Activated CD8-positive, alpha-beta memory T cell treated with anti-CD3 and anti-CD28 coated beads, Interleukin-2, amount 50 U/mL, for 24 hours (primary cell): ENCODE measurements around the gene PALM.
"Not testable (repeated sequence)": the region's sequence is repeated elsewhere in the genome, so short reads cannot be mapped to it uniquely, and the experiment has no call there.

ENCODE experiments used
- DNase-seq: peaks from one replicate; pipeline ENCODE4 v3.0.0-alpha.2; 2020; ENCODE audit errors: extremely low read depth

PALM gene

DNA sequence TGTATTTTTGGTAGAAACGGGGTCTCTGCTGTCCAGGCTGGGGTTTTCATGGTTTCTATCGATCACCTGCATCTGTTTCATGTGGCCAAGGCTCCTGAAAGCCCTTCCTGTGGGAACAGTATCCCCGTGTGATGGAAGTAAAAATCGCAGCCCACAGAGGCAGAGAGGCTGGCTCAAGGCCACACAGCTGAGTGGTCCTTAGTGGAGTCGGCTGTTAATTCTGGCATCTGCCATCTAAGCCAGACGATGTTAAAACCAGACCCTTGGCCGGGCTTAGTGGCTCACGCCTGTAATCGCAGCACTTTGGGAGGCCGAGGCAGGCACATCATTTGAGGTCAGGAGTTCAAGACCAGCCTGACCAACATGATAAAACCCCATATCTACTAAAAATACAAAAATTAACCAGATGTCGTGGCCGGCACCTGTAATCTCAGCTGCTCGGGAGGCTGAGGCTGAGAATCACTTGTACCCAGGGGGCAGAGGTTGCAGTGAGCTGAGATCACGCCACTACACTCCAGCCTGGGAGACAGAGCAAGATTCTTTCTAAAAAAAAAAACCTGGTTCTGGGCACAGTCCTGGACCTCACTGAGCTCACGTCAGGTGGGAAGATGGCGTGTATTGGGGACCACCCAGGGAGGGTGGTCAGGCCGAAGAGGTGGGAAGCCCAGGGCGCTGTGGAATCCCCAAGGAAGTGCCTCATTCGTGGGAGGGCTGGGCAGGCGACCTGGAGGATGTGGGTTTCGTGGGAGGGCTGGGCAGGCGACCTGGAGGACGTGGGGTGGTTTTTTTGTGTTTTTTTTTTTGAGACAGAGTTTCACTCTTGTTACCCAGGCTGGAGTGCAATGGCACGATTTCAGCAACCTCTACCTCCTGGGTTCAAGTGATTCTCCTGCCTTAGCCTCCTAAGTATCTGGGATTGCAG lies 23.7 kb downstream of the PALM start:
- no peak for DNase-seq

GRCh38 chr19:734716-735115 lies 26.0 kb downstream of the PALM start:
- DNase-seq = no peak

DNA sequence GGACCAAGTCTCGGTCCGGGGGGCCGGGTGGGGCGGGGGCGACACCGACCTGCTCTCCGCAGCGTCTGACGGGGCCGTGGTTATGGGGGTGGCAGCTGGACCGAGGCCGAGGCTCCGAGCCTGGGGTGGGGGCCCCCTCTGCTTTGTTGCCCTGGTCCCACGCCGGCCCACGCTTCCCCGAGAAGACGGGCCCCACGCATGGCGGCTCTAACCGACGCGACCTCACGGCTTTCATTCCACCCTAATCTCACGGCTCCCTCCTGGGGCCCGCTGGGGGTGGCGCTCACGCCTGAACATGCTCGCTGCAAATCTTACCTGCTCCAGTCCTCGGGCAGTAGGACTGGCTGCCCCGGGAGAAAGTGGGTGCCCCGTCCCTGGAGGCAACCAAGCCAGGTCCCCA lies 27.4 kb downstream of the PALM start:
- no peak for DNase-seq

DNA sequence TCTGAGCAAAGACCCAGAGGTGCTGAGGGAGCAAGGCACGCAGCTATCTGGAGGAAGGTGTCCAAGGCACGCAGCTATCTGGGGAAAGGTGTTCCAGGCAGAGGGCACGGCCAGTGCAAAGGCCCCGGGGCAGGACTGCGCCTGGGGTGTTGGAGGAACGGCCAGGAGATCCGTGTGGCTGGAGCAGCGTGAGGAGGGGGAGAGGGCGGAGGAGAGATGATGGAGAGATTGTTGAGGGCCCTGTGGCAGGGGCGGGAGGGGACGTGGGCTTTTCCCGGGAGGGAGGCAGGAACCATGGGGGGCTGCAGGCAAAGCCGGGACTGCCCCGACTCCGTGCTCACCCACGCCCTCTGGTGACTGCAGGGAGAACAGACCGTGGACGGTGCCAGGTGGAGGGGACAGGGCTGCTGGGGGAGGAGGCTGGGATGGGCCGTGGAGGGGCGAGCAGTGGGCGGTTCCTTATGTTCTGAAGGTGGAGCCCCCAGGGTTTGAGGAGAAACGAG lies 28.9 kb downstream of the PALM start:
- DNase-seq = peak; percentile 27

- DNase-seq = no peak
These were observed 29.9 kb downstream of the PALM start for GRCh38 chr19:738509-739128.

DNA sequence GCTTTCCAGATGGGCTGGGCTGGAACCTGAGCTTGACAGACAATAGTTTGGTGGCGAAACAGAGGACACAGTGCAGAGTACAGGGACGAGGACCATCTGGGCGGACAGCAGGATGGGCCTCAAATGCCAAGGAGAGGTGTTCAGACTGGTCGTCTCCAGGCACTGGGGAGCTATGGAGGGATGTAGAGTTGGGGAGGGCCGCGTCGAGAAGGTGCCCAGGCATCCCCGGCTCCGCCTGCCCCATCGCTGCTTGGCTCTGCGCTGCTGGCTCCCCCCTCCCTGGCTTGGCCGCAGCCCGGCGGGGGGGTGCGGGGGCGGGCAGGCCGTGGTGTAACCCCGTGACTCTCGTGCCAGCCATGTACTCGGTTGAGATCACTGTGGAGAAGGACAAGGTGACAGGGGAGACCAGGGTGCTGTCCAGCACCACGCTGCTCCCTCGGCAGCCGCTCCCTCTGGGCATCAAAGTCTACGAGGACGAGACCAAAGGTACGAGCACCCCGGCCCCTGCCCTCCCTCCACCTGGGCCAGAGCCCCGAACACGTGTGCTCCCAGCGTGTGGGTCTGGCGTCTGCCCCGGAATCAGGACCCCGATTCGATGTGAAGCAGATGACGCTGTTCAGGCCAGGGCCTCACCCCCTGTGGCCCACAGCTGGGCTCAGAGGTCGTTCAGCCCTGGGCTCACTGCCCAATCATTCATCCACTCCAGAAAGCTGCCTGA lies 31.4 kb downstream of the PALM start:
- DNase-seq = no peak

- not testable (repeated sequence) for DNase-seq
These were observed 32.2 kb downstream of the PALM start for GRCh38 chr19:740816-741505.

- no peak for DNase-seq
These were observed 32.9 kb downstream of the PALM start for GRCh38 chr19:741506-742131.

DNA sequence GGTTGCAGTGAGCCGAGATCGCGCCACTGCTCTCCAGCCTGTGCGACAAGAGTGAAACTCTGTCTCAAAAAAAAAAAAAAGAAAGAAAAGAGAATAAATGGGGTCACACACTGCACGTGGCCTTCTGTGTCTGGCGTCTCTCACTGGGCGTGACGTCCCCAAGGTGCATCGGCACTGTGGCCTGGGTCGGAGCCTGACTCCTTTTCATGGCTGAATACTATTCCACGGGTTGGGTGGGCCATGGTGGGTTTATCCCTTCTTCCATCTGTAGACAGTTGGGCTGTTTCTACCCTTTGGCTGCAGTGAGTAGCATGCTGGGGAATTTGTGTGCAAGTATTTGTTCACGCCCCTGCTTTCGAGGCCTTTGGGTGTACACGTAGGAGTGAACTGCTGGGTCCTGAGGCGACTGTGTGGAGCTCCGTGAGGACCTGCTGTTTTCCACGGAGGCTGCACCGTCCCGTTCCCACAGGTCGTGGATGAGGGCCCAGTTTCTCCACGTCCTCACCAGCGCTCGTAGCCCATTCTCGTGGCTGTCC lies 33.9 kb downstream of the PALM start:
- no peak for DNase-seq

GRCh38 chr19:743168-743687 lies 34.5 kb downstream of the PALM start:
- no peak for DNase-seq

DNA sequence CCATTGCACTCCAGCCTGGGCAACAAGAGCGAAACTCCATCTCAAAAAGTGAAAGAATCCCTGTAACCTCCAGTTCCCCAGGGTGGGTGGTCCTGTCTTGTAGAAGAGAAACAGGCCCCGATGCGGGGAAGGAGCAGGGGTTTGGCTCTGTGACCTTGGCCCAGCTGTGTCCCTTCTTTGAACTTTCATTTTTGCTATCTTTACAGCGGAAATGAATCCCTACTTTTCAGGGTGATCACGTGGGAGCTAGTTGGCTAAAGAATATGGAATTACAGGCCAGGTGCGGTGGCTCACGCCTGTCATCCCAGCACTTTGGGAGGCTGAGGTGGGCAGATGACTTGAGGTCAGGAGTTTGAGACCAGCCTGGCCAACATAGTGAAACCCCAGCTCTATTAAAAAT lies 36.4 kb downstream of the PALM start:
- DNase-seq = not testable (repeated sequence)

DNA sequence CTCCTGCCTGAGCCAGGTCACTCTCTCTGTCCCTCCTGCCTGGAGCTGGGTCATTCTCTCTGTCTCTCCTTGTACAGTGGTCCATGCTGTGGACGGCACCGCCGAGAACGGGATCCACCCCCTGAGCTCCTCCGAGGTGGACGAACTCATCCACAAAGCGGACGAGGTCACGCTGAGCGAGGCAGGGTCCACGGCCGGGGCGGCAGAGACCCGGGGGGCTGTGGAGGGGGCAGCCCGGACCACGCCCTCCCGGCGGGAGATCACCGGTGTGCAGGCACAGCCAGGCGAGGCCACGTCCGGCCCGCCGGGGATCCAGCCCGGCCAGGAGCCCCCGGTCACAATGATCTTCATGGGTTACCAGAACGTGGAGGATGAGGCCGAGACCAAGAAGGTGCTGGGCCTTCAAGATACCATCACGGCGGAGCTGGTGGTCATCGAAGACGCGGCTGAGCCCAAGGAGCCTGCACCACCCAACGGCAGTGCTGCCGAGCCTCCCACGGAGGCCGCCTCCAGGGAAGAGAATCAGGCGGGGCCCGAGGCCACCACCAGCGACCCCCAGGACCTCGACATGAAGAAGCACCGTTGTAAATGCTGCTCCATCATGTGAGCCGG lies 37.6 kb downstream of the PALM start:
- no peak for DNase-seq

DNA sequence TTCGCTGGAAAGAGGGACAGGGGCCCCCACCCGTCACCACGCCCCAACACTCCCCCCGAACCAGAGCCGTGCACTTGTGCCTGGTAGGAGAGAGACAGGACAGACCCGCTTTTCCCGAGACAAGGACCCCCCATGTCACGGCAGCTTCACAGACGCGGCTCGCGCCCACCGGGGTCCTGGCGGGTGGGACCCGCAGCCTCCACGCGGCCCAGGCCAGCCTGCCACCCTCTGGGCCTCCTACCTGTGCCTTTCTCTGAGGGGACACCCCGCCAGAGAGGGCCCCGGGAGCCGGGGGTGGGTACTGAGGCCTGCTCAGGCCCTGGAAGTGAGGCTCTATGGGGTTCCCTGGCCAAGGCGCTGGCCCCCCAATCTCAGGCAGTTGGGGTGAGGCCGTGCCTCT lies 38.2 kb downstream of the PALM start:
- no peak for DNase-seq

- DNase-seq = no peak
These were observed 38.9 kb downstream of the PALM start for GRCh38 chr19:747432-748273.

- DNase-seq = no peak
These were observed 39.5 kb downstream of the PALM start for GRCh38 chr19:748274-748598.

GRCh38 chr19:749811-750210 lies 41.1 kb downstream of the PALM start:
- no peak for DNase-seq

DNA sequence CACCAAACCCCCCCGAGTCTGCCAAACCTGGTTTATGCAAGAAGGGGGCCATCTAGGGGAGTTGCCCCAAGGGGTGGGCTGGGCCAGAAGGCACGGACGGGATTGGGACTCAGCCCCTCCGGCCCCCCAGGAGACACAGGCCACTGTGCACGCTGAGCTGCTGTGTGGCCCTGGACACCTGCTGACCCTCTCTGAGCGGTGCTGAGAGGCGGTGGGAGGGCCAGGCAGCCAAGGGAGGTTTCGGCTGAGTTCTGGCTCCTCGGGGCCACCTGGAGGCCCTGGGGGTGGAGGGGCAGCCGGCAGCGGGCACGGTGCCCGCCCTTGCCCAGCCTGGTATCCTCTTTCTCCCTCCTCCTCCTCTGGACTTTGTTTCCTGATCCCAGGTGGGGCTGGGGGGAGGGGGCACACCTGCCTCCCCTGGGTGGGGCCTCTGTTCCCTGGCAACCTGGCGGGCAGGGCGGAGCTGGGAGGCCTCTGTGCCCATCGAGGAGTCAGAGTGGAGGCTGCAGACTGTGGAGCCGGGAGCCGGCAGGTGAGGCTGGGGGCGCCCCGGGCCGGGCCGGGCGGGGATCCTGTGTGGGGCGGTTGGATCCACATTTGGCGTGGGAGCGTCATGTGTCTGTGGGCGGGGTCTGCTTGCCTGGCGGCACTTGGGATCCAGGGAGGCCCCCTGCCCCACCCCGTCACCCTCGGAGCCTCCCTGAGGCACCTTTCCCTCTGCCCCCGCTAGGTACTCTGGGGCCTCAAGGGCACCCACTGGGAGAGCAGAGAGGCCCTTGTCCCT lies 42.1 kb downstream of the PALM start, which contains the start of gene MISP:
Gene MISP (plus strand): TSS at position 473 of the 784 bp plus-strand sequence. CDS start 5,835 bp downstream, outside the sequence.
- DNase-seq = no peak

GRCh38 chr19:751501-752341 lies 43.0 kb downstream of the PALM start:
- DNase-seq = no peak
